ENCODE measurements around the gene SORCS2. TPM values are rescaled to one million over a fixed set of nuclear protein-coding genes. Genes with fewer than 3 reads are reported as not detected.

The SORCS2 gene
- total and polyA plus RNA-seq, 8 donors = 4.6 to 9.7 (median 7.2) TPM

DNA sequence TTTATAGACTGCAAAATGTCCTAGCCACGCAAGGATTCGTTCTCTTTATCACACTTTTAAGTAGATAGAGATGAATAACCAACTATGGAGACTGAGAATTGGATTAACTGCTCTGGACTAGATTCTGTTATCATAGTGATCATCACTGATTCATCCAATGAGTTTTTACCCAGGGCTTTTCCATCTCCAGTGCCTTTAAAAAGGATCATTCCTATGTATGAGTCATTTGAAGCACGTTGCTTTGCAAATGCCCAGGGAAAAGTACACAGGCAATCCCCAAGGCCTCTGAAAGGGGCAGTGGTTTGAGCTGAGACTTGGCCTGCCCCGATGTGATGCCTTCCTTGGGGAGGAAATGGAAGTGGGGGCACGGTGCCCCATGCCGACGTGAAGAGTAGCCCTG is 365.1 kb downstream of the SORCS2 start:
- H3K9me3 ChIP-seq = peaks cover 0 to 29% of the 10 kb centered on the region in 2 donors
- H3K27me3 ChIP-seq = no peaks in the 10 kb centered on the region

DNA sequence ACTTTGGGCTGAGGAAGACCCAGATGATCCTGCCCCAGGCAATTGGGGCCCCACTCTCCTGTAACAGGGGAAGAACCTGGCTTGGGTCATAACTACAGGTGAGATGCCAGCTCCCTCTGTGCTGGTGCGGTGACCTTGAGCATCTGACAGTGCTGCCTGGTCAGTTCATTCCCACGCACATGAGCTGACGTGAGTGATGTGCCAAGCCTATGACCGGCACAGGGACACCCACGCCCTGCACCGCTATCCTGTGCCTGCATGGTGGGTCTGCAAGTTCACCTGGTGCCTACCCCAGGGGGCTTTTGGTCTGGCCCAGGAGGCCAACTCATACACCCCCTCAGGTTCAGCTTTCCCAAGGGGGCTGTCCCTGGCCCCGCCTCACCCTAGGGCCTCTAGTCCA is 366.1 kb downstream of the SORCS2 start:
- Histone ChIP-seq H3K27ac (no peak overlapping the region), H3K9me3 (peaks cover 0 to 19% of the 10 kb centered on the region in 2 donors), H3K27me3 (no peaks in the 10 kb centered on the region), H3K4me3 (no peak overlapping the region), H3K4me1 (no peaks in the 10 kb centered on the region), H3K36me3 (no peaks in the 10 kb centered on the region)
- ATAC-seq = no peak
- intact Hi-C loops (cut with DNase I) = no loop called here
- TF ChIP-seq, protein P1, sequence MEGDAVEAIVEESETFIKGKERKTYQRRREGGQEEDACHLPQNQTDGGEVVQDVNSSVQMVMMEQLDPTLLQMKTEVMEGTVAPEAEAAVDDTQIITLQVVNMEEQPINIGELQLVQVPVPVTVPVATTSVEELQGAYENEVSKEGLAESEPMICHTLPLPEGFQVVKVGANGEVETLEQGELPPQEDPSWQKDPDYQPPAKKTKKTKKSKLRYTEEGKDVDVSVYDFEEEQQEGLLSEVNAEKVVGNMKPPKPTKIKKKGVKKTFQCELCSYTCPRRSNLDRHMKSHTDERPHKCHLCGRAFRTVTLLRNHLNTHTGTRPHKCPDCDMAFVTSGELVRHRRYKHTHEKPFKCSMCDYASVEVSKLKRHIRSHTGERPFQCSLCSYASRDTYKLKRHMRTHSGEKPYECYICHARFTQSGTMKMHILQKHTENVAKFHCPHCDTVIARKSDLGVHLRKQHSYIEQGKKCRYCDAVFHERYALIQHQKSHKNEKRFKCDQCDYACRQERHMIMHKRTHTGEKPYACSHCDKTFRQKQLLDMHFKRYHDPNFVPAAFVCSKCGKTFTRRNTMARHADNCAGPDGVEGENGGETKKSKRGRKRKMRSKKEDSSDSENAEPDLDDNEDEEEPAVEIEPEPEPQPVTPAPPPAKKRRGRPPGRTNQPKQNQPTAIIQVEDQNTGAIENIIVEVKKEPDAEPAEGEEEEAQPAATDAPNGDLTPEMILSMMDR (IDR thresholded peaks at IDR 0.05) = no peak
- no peak for DNase-seq

More for the DNA sequence above, 365.1 kb downstream of the SORCS2 start:
- intact Hi-C loops (cut with DNase I) = no loop called here
- H3K27ac ChIP-seq = no peak overlapping the region
- no peak overlapping the region for H3K4me3 ChIP-seq
- H3K36me3 ChIP-seq = no peaks in the 10 kb centered on the region
- no peak for DNase-seq
- no peak for ATAC-seq
- TF ChIP-seq, protein P1 (IDR thresholded peaks at IDR 0.05) = no peak
- H3K4me1 ChIP-seq = no peaks in the 10 kb centered on the region

DNA sequence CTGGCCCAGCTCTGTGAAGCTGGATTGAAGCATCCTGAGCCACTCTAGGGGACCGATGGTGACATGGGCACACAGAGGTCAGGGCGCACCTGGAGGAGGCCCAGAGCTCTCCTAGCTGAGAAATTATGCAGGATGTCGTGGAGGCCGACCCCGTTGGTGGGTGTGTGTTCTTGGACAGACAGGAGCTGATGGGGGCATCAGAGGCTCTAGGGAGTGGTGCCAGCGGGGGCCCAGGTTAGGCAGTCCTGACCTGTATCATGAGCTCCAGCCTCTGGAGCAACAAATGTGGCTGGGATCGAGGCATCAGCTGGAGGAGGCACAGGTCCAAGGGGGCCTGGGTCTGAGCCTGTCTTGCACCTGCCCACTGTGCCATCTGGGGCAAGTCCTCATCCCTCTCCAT is 367.0 kb downstream of the SORCS2 start:
- H3K9me3 ChIP-seq = peaks cover 0 to 10% of the 10 kb centered on the region in 2 donors
- intact Hi-C loops (cut with DNase I) = no loop called here
- no peaks in the 10 kb centered on the region for H3K36me3 ChIP-seq
- DNase-seq = no peak
- TF ChIP-seq, protein P1 (IDR thresholded peaks at IDR 0.05) = no peak
- no peaks in the 10 kb centered on the region for H3K27me3 ChIP-seq
- no peaks in the 10 kb centered on the region for H3K4me1 ChIP-seq
- no peak overlapping the region for H3K27ac ChIP-seq
- no peak for ATAC-seq
- no peak overlapping the region for H3K4me3 ChIP-seq

DNA sequence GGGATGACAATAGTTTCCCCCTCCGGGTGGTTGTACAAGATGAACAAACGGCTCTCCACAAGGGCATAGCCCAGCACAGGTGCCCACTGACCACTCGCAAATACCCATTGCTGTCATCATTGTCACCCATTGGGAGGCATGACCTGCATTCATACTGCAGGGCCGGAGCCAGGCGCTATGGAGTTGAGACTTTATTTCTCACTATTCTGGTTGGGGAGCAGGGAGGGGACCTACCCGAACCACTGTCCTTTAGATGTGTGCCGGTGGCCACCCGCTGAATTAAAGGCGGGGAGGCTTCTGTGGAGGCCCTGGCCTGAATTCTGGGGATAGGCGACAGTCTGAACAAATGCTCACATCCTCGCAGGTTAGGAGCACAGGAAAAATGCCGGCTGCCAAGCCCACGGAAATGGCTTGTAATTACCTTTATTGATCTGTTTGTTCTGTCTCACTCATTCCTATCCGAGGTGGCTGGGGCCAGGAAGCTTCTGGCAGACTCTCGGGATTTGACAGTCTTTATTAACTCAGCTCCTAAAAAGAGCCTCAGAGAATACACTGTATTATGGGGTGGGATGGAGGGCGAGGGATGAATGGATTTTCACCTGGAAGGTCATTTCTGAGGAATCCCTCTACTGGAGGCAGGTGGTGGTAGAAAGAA is 367.5 kb downstream of the SORCS2 start:
- no peak overlapping the region for H3K27ac ChIP-seq
- intact Hi-C loops (cut with DNase I) = no loop called here
- no peaks in the 10 kb centered on the region for H3K36me3 ChIP-seq
- TF ChIP-seq, protein P1 (IDR thresholded peaks at IDR 0.05) = no peak
- H3K9me3 ChIP-seq = peaks cover 0 to 9% of the 10 kb centered on the region in 2 donors
- no peak for ATAC-seq
- no peaks in the 10 kb centered on the region for H3K4me1 ChIP-seq
- H3K4me3 ChIP-seq = no peak overlapping the region
- H3K27me3 ChIP-seq = no peaks in the 10 kb centered on the region
- DNase-seq = no peak

- intact Hi-C loops (cut with DNase I) = no loop called here
- H3K4me3 ChIP-seq = no peak overlapping the region
- H3K36me3 ChIP-seq = no peaks in the 10 kb centered on the region
- TF ChIP-seq, protein P1 (IDR thresholded peaks at IDR 0.05) = no peak
- no peaks in the 10 kb centered on the region for H3K27me3 ChIP-seq
- H3K27ac ChIP-seq = no peak overlapping the region
- no peak for ATAC-seq
- no peak for DNase-seq
- no peaks in the 10 kb centered on the region for H3K4me1 ChIP-seq
- H3K9me3 ChIP-seq = no peaks in the 10 kb centered on the region
Measured at GRCh38 chr4:7561557-7561956, 369.2 kb downstream of the SORCS2 start.

All from left lung (tissue), 10 donors.